Adrenal gland (tissue), 12 donors: ENCODE results near the gene UBE2G2. TPM values are rescaled to one million over a fixed set of nuclear protein-coding genes. Genes with fewer than 3 reads are reported as not detected.

Experiments
- DNase-seq, 7 donors: peaks; one replicate each; pipeline ENCODE4 v3.0.0-alpha.2; 2019 to 2020
- H3K27ac ChIP-seq, 5 donors: fragments of 200-600 bp; sonication (generic) in 4 of 5; 1 replicate in 3 of 5; 2 replicates in 2 of 5; pipeline versions ENCODE4 v1.5.1 to v1.8.0; 2016 to 2020; ENCODE audit warnings: mild to moderate bottlenecking in 1 of 5
- H3K27me3 ChIP-seq: fragments of 200-600 bp; 2 replicates; pipeline ENCODE4 v1.8.0; 2021
- H3K36me3 ChIP-seq, 2 donors: fragments of 200-600 bp; replicated peaks in 1 of 2; 1 replicate in 1 of 2; 2 replicates in 1 of 2; pipeline versions ENCODE4 v1.5.1 to v1.8.0; 2018 to 2022
- H3K4me1 ChIP-seq, 2 donors: fragments of 200-600 bp; replicated peaks in 1 of 2; 1 replicate in 1 of 2; 2 replicates in 1 of 2; pipeline versions ENCODE4 v1.5.1 to v1.8.0; 2018 to 2021
- H3K4me3 ChIP-seq, 4 donors: fragments of 200-600 bp; sonication (generic) in 3 of 4; one replicate each; pipeline ENCODE4 v1.5.1; 2016 to 2018
- H3K9me3 ChIP-seq, 3 donors: fragments of 200-600 bp; sonication (generic) in 1 of 3; replicated peaks in 1 of 3; 1 replicate in 2 of 3; 2 replicates in 1 of 3; pipeline versions ENCODE4 v1.5.1 to v1.8.0; 2016 to 2021
- POLR2A ChIP-seq, 2 donors: fragments of 450-650 bp; IDR thresholded peaks; one replicate each; pipeline ENCODE4 v1.6.1; 2017; ENCODE audit warnings: antibody characterized with exemption in 2 of 2, mild to moderate bottlenecking in 2 of 2, moderate library complexity in 1 of 2
- WGBS, 4 donors: extraction: QIAGEN DNeasy Blood & Tissue Kit in 2 of 4; methylation state at CpG; one replicate each; pipeline versions ENCODE4 v1.1.5 to v1.1.7; 2013 to 2017; 5-methylcytosine and 5-hydroxymethylcytosine counted together
- intact Hi-C, 2 donors: fragments of 100-400 bp; cut with DNase I; formaldehyde crosslinking; loops; one replicate each; pipeline versions ENCODE4 v1.14.1 to v1.15.0; 2022 to 2023
- polyA plus RNA-seq, 3 donors: library from polyadenylated mRNA; stranded (reverse); fragments of 200-250 nt in 2 of 3; fragments of 350-450 nt in 1 of 3; fragmentation: Illumina TruSeq in 1 of 3; extraction: RNeasy Lipid Tissue Mini Kit (QIAGEN cat#74804) in 1 of 3; gene quantifications; one replicate each; pipeline ENCODE4 v1.2.3, GENCODE V29; 2013 to 2014
- total RNA-seq, 9 donors: library from RNA; depleted of rRNA in 4 of 9; stranded (reverse); fragments of >200 nt in 4 of 9; fragments of 120-200 nt in 1 of 9; fragmentation: NEBNext Ultra II Directional in 1 of 9; extraction: Animal tissue kit (Norgen Biotek cat#: 25700) in 1 of 9; gene quantifications; one replicate each; pipeline versions ENCODE4 v1.1.0 to v1.2.4, GENCODE V29; 2013 to 2023
- TF ChIP-seq, protein P1 (sequence below), 6 experiments: fragments of 450-650 bp in 4 of 6; fragments of 200-600 bp in 2 of 6; sonication (generic) in 1 of 6; IDR thresholded peaks; 1 replicate in 5 of 6; 2 replicates in 1 of 6; pipeline versions ENCODE4 v1.5.1 to v1.8.0; 2016 to 2021; ENCODE audit warnings: antibody characterized with exemption in 6 of 6, mild to moderate bottlenecking in 2 of 6, moderate library complexity in 1 of 6
- donor health status: healthy with polysubstance abuse.
- donor health status: Bipolar disorder and iron deficiency.
- donor health status: DM: yes; HTN: yes; CAD: no.
- donor health status: DM: no; HTN: no; CAD: no.
- donor health status: DM: no; HTN: no; CAD: no.
- donor health status: DM: yes; HTN: yes; CAD: no.

UBE2G2 gene
- total and polyA plus RNA-seq, 12 donors, result 44.8 to 99.9 (median 72.6) TPM

DNA sequence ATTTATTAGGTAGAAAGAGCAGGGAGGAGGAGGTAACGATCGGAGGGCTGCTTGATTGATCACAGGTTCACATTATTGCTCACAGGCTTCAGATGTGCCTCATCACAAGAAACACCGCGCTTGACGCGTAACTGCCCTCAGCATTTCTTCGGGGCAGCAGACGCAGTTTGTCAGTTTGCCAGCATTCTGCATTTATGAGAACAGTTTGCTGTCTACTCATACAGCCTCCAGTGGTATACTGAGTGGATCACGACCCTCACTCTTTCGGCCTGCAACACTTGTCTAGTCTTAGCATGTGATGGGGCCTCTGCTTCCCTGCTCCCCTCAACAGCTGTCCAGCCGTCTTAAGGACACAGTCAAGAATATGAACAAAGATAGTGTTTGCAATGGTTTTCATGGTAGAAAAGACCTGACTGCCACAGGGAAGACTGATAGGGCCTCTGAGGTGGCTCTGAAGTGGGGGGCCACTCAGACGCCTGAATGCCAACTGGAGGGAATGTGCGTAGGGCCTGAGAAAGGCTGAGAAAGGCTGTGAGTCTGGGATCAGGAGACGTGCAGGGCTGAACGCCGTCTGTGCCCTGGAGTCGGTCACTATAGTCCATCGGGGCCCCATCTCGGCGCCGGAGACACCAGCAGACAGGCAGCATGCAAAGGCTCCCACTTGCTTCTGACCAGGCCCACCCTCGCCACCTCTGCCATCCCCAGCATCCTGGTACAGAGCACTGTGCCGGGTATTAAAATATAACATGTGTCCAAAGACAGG, 45.0 kb downstream of the UBE2G2 start:
- no peaks in the 10 kb centered on the region for H3K27me3 ChIP-seq
- no peaks in the 10 kb centered on the region for H3K9me3 ChIP-seq
- WGBS, 4 donors, result 85 to 92% (median 89%) methylated on average over 23 of the region's 23 CpGs

DNA sequence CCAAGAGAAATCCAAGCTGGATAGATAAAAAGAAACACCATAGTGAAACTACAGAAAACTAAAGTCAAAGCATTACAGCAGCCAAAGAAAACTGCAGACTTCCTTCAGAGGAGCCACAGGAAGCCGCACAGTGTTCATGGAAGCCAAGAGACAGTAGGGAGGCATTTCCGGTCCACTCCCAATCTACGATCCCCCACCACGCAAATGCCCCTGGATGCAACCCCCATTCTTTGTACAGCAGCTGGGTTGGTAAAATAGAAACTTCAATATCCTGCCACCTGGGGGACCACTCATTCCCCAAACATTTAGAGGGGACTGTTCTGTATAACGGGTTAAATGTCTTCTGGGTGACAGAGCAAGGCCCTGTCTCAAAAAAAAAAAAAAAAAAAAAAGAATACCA, 46.4 kb downstream of the UBE2G2 start:
- WGBS, 4 donors, result 63 to 77% (median 72%) methylated on average over 5 of the region's 5 CpGs
- Histone ChIP-seq H3K9me3 (no peaks in the 10 kb centered on the region), H3K4me3 (no peak overlapping the region), H3K27ac (no peak overlapping the region), H3K27me3 (no peaks in the 10 kb centered on the region), H3K4me1 (no peaks in the 10 kb centered on the region), H3K36me3 (no peaks in the 10 kb centered on the region)
- TF ChIP-seq POLR2A (IDR thresholded peaks at IDR 0.05), result no peak
- TF ChIP-seq, protein P1, sequence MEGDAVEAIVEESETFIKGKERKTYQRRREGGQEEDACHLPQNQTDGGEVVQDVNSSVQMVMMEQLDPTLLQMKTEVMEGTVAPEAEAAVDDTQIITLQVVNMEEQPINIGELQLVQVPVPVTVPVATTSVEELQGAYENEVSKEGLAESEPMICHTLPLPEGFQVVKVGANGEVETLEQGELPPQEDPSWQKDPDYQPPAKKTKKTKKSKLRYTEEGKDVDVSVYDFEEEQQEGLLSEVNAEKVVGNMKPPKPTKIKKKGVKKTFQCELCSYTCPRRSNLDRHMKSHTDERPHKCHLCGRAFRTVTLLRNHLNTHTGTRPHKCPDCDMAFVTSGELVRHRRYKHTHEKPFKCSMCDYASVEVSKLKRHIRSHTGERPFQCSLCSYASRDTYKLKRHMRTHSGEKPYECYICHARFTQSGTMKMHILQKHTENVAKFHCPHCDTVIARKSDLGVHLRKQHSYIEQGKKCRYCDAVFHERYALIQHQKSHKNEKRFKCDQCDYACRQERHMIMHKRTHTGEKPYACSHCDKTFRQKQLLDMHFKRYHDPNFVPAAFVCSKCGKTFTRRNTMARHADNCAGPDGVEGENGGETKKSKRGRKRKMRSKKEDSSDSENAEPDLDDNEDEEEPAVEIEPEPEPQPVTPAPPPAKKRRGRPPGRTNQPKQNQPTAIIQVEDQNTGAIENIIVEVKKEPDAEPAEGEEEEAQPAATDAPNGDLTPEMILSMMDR (IDR thresholded peaks at IDR 0.05), result no peak
- intact Hi-C loops, result loop anchor here in 1 of 2 donors (10.0 kb wide), 1 partner anchor 200 kb away; the partner anchor contains the start of genes KRTAP10-2 and KRTAP10-3
- DNase-seq, result peak in 1 of 7 donors; percentile 32

More for the DNA sequence above, 45.0 kb downstream of the UBE2G2 start:
- intact Hi-C loops, result loop anchor here in 1 of 2 donors (10.0 kb wide), 1 partner anchor 202 kb away; the partner anchor contains the start of genes KRTAP10-2 and KRTAP10-3
- no peak overlapping the region for H3K4me3 ChIP-seq
- TF ChIP-seq, protein P1 (IDR thresholded peaks at IDR 0.05), result no peak
- no peak for TF ChIP-seq POLR2A (IDR thresholded peaks at IDR 0.05)
- no peak overlapping the region for H3K27ac ChIP-seq
- no peaks in the 10 kb centered on the region for H3K36me3 ChIP-seq
- H3K4me1 ChIP-seq, result no peaks in the 10 kb centered on the region
- no peak for DNase-seq

DNA sequence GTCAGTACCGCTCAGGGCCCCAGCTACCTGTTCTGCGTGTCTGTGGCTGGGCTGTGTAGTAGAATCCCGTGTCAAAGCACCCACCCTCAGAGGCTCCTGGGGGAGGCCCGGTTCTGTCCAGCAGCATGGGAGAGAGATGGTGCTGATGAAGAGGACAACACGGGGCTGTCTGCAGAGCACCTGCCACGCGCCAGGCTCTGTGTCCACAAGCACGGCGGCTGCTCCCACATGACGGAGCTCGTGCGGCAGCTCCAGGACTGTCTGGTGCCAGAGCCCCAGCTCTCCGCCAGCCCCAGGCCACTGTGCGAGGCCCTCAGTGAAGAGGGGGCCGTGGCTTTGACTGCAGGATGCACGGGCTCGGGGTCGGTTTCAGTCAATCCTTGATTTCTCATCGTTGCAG, 48.3 kb downstream of the UBE2G2 start:
- Histone ChIP-seq H3K36me3 (no peaks in the 10 kb centered on the region), H3K27me3 (peaks cover 7% of the 10 kb centered on the region), H3K9me3 (no peaks in the 10 kb centered on the region), H3K4me1 (no peaks in the 10 kb centered on the region), H3K4me3 (no peak overlapping the region), H3K27ac (no peak overlapping the region)
- 83 to 90% (median 85%) methylated on average over 2 to 19 of the region's 19 CpGs for WGBS, 4 donors
- no peak for DNase-seq
- intact Hi-C loops, result loop anchor here in 1 of 2 donors (10.0 kb wide), 1 partner anchor 199 kb away; the partner anchor contains the start of genes KRTAP10-2 and KRTAP10-3
- TF ChIP-seq, protein P1 (IDR thresholded peaks at IDR 0.05), result no peak
- no peak for TF ChIP-seq POLR2A (IDR thresholded peaks at IDR 0.05)

DNA sequence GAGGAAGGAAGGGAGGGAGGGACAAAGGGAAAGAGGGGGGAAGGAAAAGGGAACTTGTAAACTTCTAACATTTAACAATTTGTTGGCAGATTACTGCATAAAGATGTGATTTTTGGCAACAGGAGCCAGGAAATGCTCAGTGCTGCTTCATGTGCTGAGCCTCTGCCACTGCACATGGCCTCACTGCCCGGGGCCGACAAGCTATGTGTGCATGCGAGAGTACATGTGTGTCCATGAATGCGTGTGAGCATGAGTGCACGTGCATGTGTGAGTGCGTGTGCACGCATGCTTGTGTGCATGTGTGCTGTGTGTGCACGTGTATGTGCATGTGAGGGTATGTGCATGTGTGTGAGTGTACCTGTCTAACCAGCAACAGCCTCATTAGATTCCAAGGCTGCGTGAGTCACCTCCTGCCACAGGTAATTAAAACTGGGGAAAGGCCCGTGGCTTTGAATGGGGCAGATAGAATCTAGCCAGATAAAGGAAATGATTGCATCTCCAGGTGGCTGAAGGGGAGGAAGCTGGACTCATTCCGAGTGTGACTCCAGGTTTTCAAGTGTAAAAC, 48.9 kb downstream of the UBE2G2 start:
- 65 to 76% (median 73%) methylated on average over 10 to 11 of the region's 11 CpGs for WGBS, 4 donors
- Histone ChIP-seq H3K27me3 (peaks cover 7% of the 10 kb centered on the region), H3K36me3 (no peaks in the 10 kb centered on the region), H3K9me3 (no peaks in the 10 kb centered on the region), H3K4me3 (no peak overlapping the region), H3K27ac (no peak overlapping the region), H3K4me1 (no peaks in the 10 kb centered on the region)
- DNase-seq, result no peak
- intact Hi-C loops, result loop anchor here in 1 of 2 donors (10.0 kb wide), 1 partner anchor 198 kb away; the partner anchor contains the start of genes KRTAP10-2 and KRTAP10-3
- TF ChIP-seq, protein P1 (IDR thresholded peaks at IDR 0.05), result no peak
- no peak for TF ChIP-seq POLR2A (IDR thresholded peaks at IDR 0.05)
